ENCODE data around the gene MS4A8. TPM values are rescaled to one million over a fixed set of nuclear protein-coding genes. Genes with fewer than 3 reads are reported as not detected.

Gene MS4A8
- total and polyA plus RNA-seq, 10 donors = 0.19 TPM; not detected in 9

DNA sequence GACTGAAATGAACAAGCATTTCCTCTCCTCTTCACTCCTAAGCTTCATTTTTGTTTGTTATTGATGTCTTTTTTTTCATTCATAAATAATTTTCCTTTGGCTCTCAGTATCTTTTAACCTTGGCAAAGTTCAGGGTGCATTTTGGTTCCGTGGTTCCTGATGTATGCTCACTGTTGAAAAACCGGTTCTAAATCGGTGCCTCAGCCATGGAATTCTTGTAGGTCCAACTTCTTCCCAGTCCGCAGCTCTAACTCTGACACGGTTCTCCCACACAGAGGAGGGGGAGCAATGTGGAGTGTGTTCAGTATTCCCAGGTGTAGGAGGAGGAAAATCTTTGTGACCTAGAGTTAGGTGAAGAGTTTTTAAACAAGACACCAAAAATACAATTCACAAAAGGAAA, 44.7 kb downstream of the MS4A8 start:
- H3K4me3 ChIP-seq = no peak overlapping the region
- intact Hi-C loops (cut with DNase I; ENCODE audit: low total_unique reads) = no loop called here
- no peak for TF ChIP-seq POLR2AphosphoS5 (IDR thresholded peaks at IDR 0.05)
- TF ChIP-seq CTCF (IDR thresholded peaks at IDR 0.05 in 8 of 11, conservative IDR thresholded peaks at IDR 0.05 in 3 of 11) = no peak
- TF ChIP-seq POLR2A (IDR thresholded peaks at IDR 0.05) = no peak
- peaks cover 0 to 4% (median 0%) of the 10 kb centered on the region in 7 donors for H3K27me3 ChIP-seq (replicated peaks in 1 of 7)
- H3K4me1 ChIP-seq = no peaks in the 10 kb centered on the region
- H3K36me3 ChIP-seq = no peaks in the 10 kb centered on the region
- DNase-seq = no peak
- 80 to 96% (median 87%) methylated on average over 5 of the region's 5 CpGs for WGBS, 5 donors
- peaks cover 0 to 19% (median 4%) of the 10 kb centered on the region in 8 donors for H3K9me3 ChIP-seq
- H3K27ac ChIP-seq = no peak overlapping the region

GRCh38 chr11:60747359-60747873, 48.0 kb downstream of the MS4A8 start:
- peaks cover 0 to 7% (median 1%) of the 10 kb centered on the region in 8 donors for H3K9me3 ChIP-seq
- no peak overlapping the region for H3K27ac ChIP-seq
- DNase-seq = no peak
- TF ChIP-seq CTCF (IDR thresholded peaks at IDR 0.05 in 8 of 11, conservative IDR thresholded peaks at IDR 0.05 in 3 of 11) (no peak), POLR2A (IDR thresholded peaks at IDR 0.05) (no peak), POLR2AphosphoS5 (IDR thresholded peaks at IDR 0.05) (no peak)
- H3K4me3 ChIP-seq = no peak overlapping the region
- intact Hi-C loops (cut with DNase I; ENCODE audit: low total_unique reads) = no loop called here
- no peaks in the 10 kb centered on the region for H3K4me1 ChIP-seq
- H3K36me3 ChIP-seq = no peaks in the 10 kb centered on the region
- WGBS, 5 donors = 92 to 97% (median 94%) methylated on average over 14 of the region's 14 CpGs
- peaks cover 0 to 32% (median 0%) of the 10 kb centered on the region in 7 donors for H3K27me3 ChIP-seq (replicated peaks in 1 of 7)

DNA sequence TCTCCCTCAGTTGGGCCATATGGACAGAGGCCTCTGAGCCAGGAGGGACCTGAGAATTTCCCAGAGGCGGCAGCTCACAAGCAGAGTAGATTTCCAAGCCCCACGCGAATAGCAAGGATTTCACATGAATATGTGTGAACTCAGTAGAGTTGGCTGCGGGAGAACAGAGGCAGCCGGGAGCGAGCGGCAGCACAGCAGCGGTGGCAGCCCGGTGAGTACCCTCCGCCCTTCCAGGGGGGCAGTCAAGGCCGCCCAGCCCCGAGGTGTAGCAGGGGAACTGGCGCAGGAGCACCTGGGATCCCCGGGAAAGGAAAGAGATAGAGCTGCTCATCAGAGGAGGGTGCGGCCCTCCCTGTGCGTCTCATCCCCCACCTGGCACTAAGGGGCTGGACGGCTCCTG, 48.8 kb downstream of the MS4A8 start:
- no peak overlapping the region for H3K27ac ChIP-seq
- DNase-seq = no peak
- no peak overlapping the region for H3K4me3 ChIP-seq
- TF ChIP-seq POLR2A (IDR thresholded peaks at IDR 0.05) = no peak
- no peak for TF ChIP-seq CTCF (IDR thresholded peaks at IDR 0.05 in 8 of 11, conservative IDR thresholded peaks at IDR 0.05 in 3 of 11)
- TF ChIP-seq POLR2AphosphoS5 (IDR thresholded peaks at IDR 0.05) = no peak
- WGBS, 5 donors = 83 to 95% (median 92%) methylated on average over 16 to 17 of the region's 17 CpGs
- peaks cover 0 to 4% (median 0%) of the 10 kb centered on the region in 8 donors for H3K9me3 ChIP-seq
- H3K36me3 ChIP-seq = no peaks in the 10 kb centered on the region
- intact Hi-C loops (cut with DNase I; ENCODE audit: low total_unique reads) = no loop called here
- H3K27me3 ChIP-seq (replicated peaks in 1 of 7) = peaks cover 0 to 40% (median 0%) of the 10 kb centered on the region in 7 donors
- no peaks in the 10 kb centered on the region for H3K4me1 ChIP-seq

DNA sequence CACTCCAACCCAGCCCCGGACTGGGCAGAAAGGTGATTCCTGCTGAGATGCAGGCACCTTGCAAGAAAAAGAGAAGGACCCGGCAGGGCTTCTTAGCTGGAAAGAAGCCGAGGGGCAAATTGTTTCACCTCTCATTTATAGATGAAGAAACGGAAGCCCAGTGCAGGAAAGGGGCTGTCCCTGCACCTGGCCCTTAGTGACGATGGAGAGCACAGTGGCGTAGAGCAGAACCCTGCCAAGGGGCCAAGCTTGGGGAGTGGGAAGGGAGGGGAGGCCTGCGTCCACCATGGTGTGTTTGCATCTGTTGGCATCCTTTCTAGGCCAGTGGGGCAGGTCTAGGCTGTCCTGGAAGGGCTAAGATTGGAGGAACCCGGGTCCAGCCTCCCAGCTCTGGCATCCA, 49.4 kb downstream of the MS4A8 start:
- Histone ChIP-seq H3K27ac (no peak overlapping the region), H3K9me3 (peaks cover 0 to 4% (median 0%) of the 10 kb centered on the region in 8 donors), H3K27me3 (replicated peaks in 1 of 7) (peaks cover 0 to 46% (median 0%) of the 10 kb centered on the region in 7 donors), H3K36me3 (no peaks in the 10 kb centered on the region), H3K4me1 (no peaks in the 10 kb centered on the region), H3K4me3 (no peak overlapping the region)
- no peak for TF ChIP-seq POLR2A (IDR thresholded peaks at IDR 0.05)
- no peak for TF ChIP-seq CTCF (IDR thresholded peaks at IDR 0.05 in 8 of 11, conservative IDR thresholded peaks at IDR 0.05 in 3 of 11)
- no peak for TF ChIP-seq POLR2AphosphoS5 (IDR thresholded peaks at IDR 0.05)
- 71 to 81% (median 71%) methylated on average over 8 of the region's 8 CpGs for WGBS, 5 donors
- intact Hi-C loops (cut with DNase I; ENCODE audit: low total_unique reads) = no loop called here
- no peak for DNase-seq

Measured in spleen (tissue), 11 donors.